Gastrocnemius medialis (tissue), 4 donors: ENCODE results near the gene RAD51D.

Experiments
- CTCF ChIP-seq, 5 experiments: fragments of 450-650 bp in 3 of 5; fragments of 200-600 bp in 2 of 5; sonication (generic) in 2 of 5; IDR thresholded peaks in 4 of 5; conservative IDR thresholded peaks in 1 of 5; 1 replicate in 4 of 5; 2 replicates in 1 of 5; pipeline ENCODE4 v1.5.1; 2016 to 2019; ENCODE audit warnings: antibody characterized with exemption in 5 of 5, mild to moderate bottlenecking in 3 of 5, moderate library complexity in 3 of 5
- POLR2A ChIP-seq, 2 donors: fragments of 450-650 bp; IDR thresholded peaks; one replicate each; pipeline ENCODE4 v1.6.1; 2017; ENCODE audit warnings: antibody characterized with exemption in 2 of 2, mild to moderate bottlenecking in 2 of 2, moderate library complexity in 2 of 2

GRCh38 chr17:35138218-35138617 lies 18.6 kb upstream of the RAD51D start:
- TF ChIP-seq CTCF (IDR thresholded peaks at IDR 0.05 in 4 of 5, conservative IDR thresholded peaks at IDR 0.05 in 1 of 5) (no peak), POLR2A (IDR thresholded peaks at IDR 0.05) (no peak)
